DND-41 (cell line): Measurements from ENCODE around the gene UCHL1.

Experiments used
- EZH2 ChIP-seq: IDR thresholded peaks from 3 replicates; pipeline ENCODE4 v1.6.1; 2012; ENCODE audit warnings: borderline replicate concordance, low read depth, mild to moderate bottlenecking, moderate library complexity, low read length, inconsistent platforms; ENCODE audit not compliant: severe bottlenecking
- TF ChIP-seq, protein P1 (sequence below): IDR thresholded peaks from 2 replicates; pipeline ENCODE4 v1.5.1; 2012; ENCODE audit warnings: borderline replicate concordance, low read length, moderate library complexity, mild to moderate bottlenecking; ENCODE audit not compliant: poor library complexity, severe bottlenecking; ENCODE audit errors: extremely low read depth

DNA sequence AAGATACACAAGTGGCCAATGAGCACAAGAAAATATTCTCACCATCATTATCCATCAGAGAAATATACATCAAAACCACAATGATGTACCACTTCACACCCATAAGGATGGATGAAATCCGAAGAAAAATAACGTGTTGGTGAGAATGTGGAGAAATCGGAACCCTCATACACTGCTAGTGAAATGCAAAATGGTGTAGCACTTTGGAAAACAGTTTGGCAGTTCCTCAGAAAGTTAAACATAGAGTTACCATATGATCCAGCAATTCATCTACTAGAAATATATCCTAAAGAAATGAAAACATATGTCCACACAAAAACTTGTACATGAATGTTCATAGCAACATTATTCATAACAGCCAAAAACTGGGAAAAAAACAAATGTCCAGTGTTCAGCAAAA is 23.9 kb upstream of the UCHL1 start:
- TF ChIP-seq, protein P1, sequence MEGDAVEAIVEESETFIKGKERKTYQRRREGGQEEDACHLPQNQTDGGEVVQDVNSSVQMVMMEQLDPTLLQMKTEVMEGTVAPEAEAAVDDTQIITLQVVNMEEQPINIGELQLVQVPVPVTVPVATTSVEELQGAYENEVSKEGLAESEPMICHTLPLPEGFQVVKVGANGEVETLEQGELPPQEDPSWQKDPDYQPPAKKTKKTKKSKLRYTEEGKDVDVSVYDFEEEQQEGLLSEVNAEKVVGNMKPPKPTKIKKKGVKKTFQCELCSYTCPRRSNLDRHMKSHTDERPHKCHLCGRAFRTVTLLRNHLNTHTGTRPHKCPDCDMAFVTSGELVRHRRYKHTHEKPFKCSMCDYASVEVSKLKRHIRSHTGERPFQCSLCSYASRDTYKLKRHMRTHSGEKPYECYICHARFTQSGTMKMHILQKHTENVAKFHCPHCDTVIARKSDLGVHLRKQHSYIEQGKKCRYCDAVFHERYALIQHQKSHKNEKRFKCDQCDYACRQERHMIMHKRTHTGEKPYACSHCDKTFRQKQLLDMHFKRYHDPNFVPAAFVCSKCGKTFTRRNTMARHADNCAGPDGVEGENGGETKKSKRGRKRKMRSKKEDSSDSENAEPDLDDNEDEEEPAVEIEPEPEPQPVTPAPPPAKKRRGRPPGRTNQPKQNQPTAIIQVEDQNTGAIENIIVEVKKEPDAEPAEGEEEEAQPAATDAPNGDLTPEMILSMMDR, result no peak
- TF ChIP-seq EZH2, result no peak
